K562 (cell line): Measurements from ENCODE around the gene COL4A5. TPM values are rescaled to one million over a fixed set of nuclear protein-coding genes. Genes with fewer than 3 reads are reported as not detected.

Experiments used
- ATAC-seq: fragments of 200-7000 bp; cut with Tn5 transposase; 3 replicates; pipeline ENCODE4 v1.9.1; 2020; ENCODE audit warnings: moderate library complexity
- BruUV-seq: library from RNA; stranded (reverse); fragments of 400-500 nt; replicated peaks from 2 replicates; lab custom pipeline; 2021; lab: Mats Ljungman, UMichigan
- CTCF ChIA-PET: fragments of 300-600 bp; formaldehyde crosslinking; extraction: SDS; loops from one replicate; lab custom pipeline; 2021; ENCODE audit warnings: low intra/inter-chr PET ratio; lab: Yijun Ruan, JAX
- POLR2A ChIA-PET: fragments of 300-600, 350-650 bp; sonication (Branson Sonifier 250); formaldehyde crosslinking; extraction: SDS; loops from one replicate; lab custom pipeline; 2021; ENCODE audit warnings: antibody characterized with exemption, inconsistent platforms; lab: Yijun Ruan, JAX
- DNase-seq, 4 experiments: peaks; one replicate each; pipeline versions ENCODE4 v3.0.0 to v3.0.0-alpha.2; 2011 to 2018; ENCODE audit warnings: low spot score in 3 of 4, mixed read lengths in 3 of 4; ENCODE audit errors: extremely low read depth in 1 of 4
- FAIRE-seq: peaks from 2 replicates; lab custom pipeline; 2011; peaks lifted over from hg19 to GRCh38; lab: Jason Lieb, UNC
- H2AFZ ChIP-seq: 2 replicates; pipeline ENCODE4 v1.6.0; 2011; ENCODE audit warnings: low read depth, low read length, control low read depth, inconsistent platforms
- H3K27ac ChIP-seq: fragments of 200-600 bp; 3 replicates; pipeline ENCODE4 v1.8.0; 2011; ENCODE audit warnings: low read depth, mild to moderate bottlenecking, control low read depth, inconsistent platforms, low read length, moderate library complexity, mixed read lengths; ENCODE audit errors: extremely low read depth
- H3K27me3 ChIP-seq, 2 experiments: fragments of 300-600 bp in 1 of 2; 2 replicates in 1 of 2; 3 replicates in 1 of 2; pipeline versions ENCODE4 v1.6.0 to v1.8.0; 2011; ENCODE audit warnings: inconsistent platforms in 2 of 2, low read length in 2 of 2, mild to moderate bottlenecking in 1 of 2, mixed read lengths in 1 of 2, moderate library complexity in 1 of 2; ENCODE audit not compliant: control insufficient read depth in 2 of 2, insufficient read depth in 2 of 2
- H3K36me3 ChIP-seq: fragments of 300-600 bp; 3 replicates; pipeline ENCODE4 v1.8.0; 2011; ENCODE audit warnings: mild to moderate bottlenecking, low read length, inconsistent platforms; ENCODE audit not compliant: control insufficient read depth, insufficient read depth
- H3K4me1 ChIP-seq, 2 experiments: fragments of 200-600 bp in 1 of 2; replicated peaks in 1 of 2; 2 replicates in 1 of 2; 3 replicates in 1 of 2; pipeline versions ENCODE4 v1.5.1 to v1.8.0; 2011; ENCODE audit warnings: inconsistent platforms in 2 of 2, low read length in 2 of 2, mild to moderate bottlenecking in 1 of 2, mixed read lengths in 1 of 2, moderate library complexity in 1 of 2; ENCODE audit not compliant: control insufficient read depth in 2 of 2, insufficient read depth in 2 of 2
- H3K4me2 ChIP-seq: 2 replicates; pipeline ENCODE4 v1.6.1; 2011; ENCODE audit warnings: low read length, control low read depth, inconsistent platforms, mixed read lengths; ENCODE audit not compliant: insufficient read depth
- H3K4me3 ChIP-seq: fragments of 200-600 bp; sonication (generic), shearing (Covaris generic); 2 replicates; pipeline ENCODE4 v1.5.1; 2016; ENCODE audit warnings: control low read depth, inconsistent platforms
- H3K79me2 ChIP-seq: fragments of 200-600 bp; 3 replicates; pipeline ENCODE4 v1.8.0; 2011; ENCODE audit warnings: low read length, inconsistent platforms; ENCODE audit not compliant: control insufficient read depth, insufficient read depth
- H3K9ac ChIP-seq, 2 experiments: 2 replicates each; pipeline versions ENCODE4 v1.6.0 to v1.6.1; 2011; ENCODE audit warnings: low read depth in 2 of 2, low read length in 2 of 2, control low read depth in 1 of 2, inconsistent platforms in 1 of 2, mild to moderate bottlenecking in 1 of 2, mixed read lengths in 1 of 2; ENCODE audit not compliant: insufficient read depth in 1 of 2
- H3K9me1 ChIP-seq: one replicate; pipeline ENCODE4 v1.6.0; 2011; ENCODE audit warnings: inconsistent platforms, mild to moderate bottlenecking, low read length, moderate library complexity; ENCODE audit not compliant: control insufficient read depth, insufficient read depth
- H3K9me3 ChIP-seq: replicated peaks from 2 replicates; pipeline ENCODE4 v1.5.1; 2011; ENCODE audit warnings: low read depth, low read length, inconsistent platforms; ENCODE audit not compliant: control insufficient read depth, insufficient read depth
- H4K20me1 ChIP-seq: replicated peaks from 2 replicates; pipeline ENCODE4 v1.6.1; 2011; ENCODE audit warnings: low read length, inconsistent platforms, mixed read lengths; ENCODE audit not compliant: control insufficient read depth, insufficient read depth
- ATF7 ChIP-seq: fragments of 450-650 bp; IDR thresholded peaks from 2 replicates; pipeline ENCODE4 v1.7.1; 2014; ENCODE audit warnings: mild to moderate bottlenecking, moderate library complexity
- C11orf30 ChIP-seq: fragments of 450-650 bp; IDR thresholded peaks from 2 replicates; pipeline ENCODE4 v1.6.1; 2016; ENCODE audit warnings: low read depth, mild to moderate bottlenecking
- JUN ChIP-seq, 2 experiments: sonication (generic) in 1 of 2; formaldehyde crosslinking in 1 of 2; IDR thresholded peaks; 2 replicates each; pipeline versions ENCODE4 v1.6.1 to v1.8.0; 2012 to 2022; ENCODE audit warnings: borderline replicate concordance in 2 of 2, mild to moderate bottlenecking in 2 of 2, improper control_type of control experiment in 1 of 2, low read depth in 1 of 2, low read length in 1 of 2, missing genetic modification reagents in 1 of 2
- KLF13 ChIP-seq: fragments of 450-650 bp; IDR thresholded peaks from 2 replicates; pipeline ENCODE4 v1.6.1; 2016; ENCODE audit warnings: missing genetic modification characterization, low read depth, mild to moderate bottlenecking, missing compliant biosample characterization, moderate library complexity, borderline replicate concordance
- NR4A1 ChIP-seq, 2 experiments: fragments of 250-450 bp in 1 of 2; fragments of 450-650 bp in 1 of 2; sonication (Bioruptor Pico) in 1 of 2; IDR thresholded peaks; 2 replicates each; pipeline versions ENCODE4 v1.4.0 to v1.6.1; 2016 to 2020; ENCODE audit warnings: mild to moderate bottlenecking in 2 of 2, missing compliant biosample characterization in 1 of 2, missing genetic modification characterization in 1 of 2, moderate library complexity in 1 of 2
- SFPQ ChIP-seq: fragments of 200-400 bp; formaldehyde crosslinking; IDR thresholded peaks from 2 replicates; pipeline ENCODE4 v1.6.1; 2017; ENCODE audit warnings: mild to moderate bottlenecking, low read depth, low read length, moderate library complexity
- SMARCB1 ChIP-seq: IDR thresholded peaks from 2 replicates; pipeline ENCODE4 v1.6.1; 2011; ENCODE audit warnings: improper control_type of control experiment, low read depth; ENCODE audit not compliant: insufficient read length
- SMARCE1 ChIP-seq: fragments of 450-650 bp; IDR thresholded peaks from 2 replicates; pipeline ENCODE4 v1.7.1; 2016; ENCODE audit warnings: mild to moderate bottlenecking
- USF1 ChIP-seq: sonication (generic); formaldehyde crosslinking; IDR thresholded peaks from 2 replicates; pipeline ENCODE4 v1.9.0; 2022; ENCODE audit warnings: mild to moderate bottlenecking, missing genetic modification reagents
- VEZF1 ChIP-seq: fragments of 200-800 bp; sonication (Bioruptor generic); IDR thresholded peaks from 2 replicates; pipeline ENCODE4 v1.6.1; 2017; ENCODE audit warnings: missing genetic modification characterization, missing compliant biosample characterization
- ZMIZ1 ChIP-seq, 2 experiments: fragments of 150-350 bp in 1 of 2; IDR thresholded peaks; 2 replicates each; pipeline ENCODE4 v1.6.1; 2012 to 2016; ENCODE audit warnings: low read depth in 2 of 2, low read length in 2 of 2, mild to moderate bottlenecking in 1 of 2, moderate library complexity in 1 of 2
- ZNF507 ChIP-seq: conservative IDR thresholded peaks from 2 replicates; pipeline ENCODE4 v1.6.1; 2017; ENCODE audit warnings: missing genetic modification characterization, missing compliant biosample characterization
- ZZZ3 ChIP-seq: fragments of 450-650 bp; IDR thresholded peaks from 2 replicates; pipeline ENCODE4 v1.6.1; 2016; ENCODE audit warnings: antibody characterized with exemption, mild to moderate bottlenecking, moderate library complexity
- WGBS: fragments of 100-300 bp; shearing (Covaris generic); methylation state at CpG from one replicate; pipeline ENCODE4 v1.1.6; 2016; ENCODE audit warnings: low coverage, mixed read lengths; ENCODE audit not compliant: insufficient coverage; ENCODE audit errors: missing lambda C conversion rate; 5-methylcytosine and 5-hydroxymethylcytosine counted together
- in situ Hi-C: fragments of 300-500 bp; cut with MboI; formaldehyde crosslinking; loops from 4 replicates; pipeline ENCODE4 v1.15.0; 2018; ENCODE audit warnings: inconsistent platforms, mixed read lengths
- intact Hi-C: fragments of 100-400 bp; cut with micrococcal nuclease; formaldehyde crosslinking; loops from 2 replicates; pipeline ENCODE4 v1.14.2; 2022
- polyA plus RNA-seq, 8 experiments: library from polyadenylated mRNA; depleted of rRNA in 4 of 8; stranded (reverse) in 5 of 8; unstranded in 3 of 8; fragments of >200 nt; fragmentation: Nextera tagmentation in 2 of 8; fragmentation: Illumina TruSeq in 1 of 8; extraction: Ambion mirVana in 2 of 8; extraction: Trizol in 1 of 8; gene quantifications; 2 replicates each; pipeline versions ENCODE4 v1.2.1 to v1.2.3, GENCODE V29; 2011 to 2014; ENCODE audit warnings: inconsistent platforms in 1 of 8, missing spikeins in 1 of 8
- total RNA-seq, 7 experiments: library from RNA; depleted of rRNA in 6 of 7; stranded (reverse); fragments of >200 nt in 6 of 7; fragmentation: Illumina TruSeq in 2 of 7; extraction: Trizol in 2 of 7; gene quantifications; 2 replicates each; pipeline versions ENCODE4 v1.2.1 to v1.2.3, GENCODE V29; 2011 to 2021; ENCODE audit warnings: low replicate concordance in 1 of 7

Gene COL4A5
- total and polyA plus RNA-seq, 9 of the 15 experiments (the other 6 are each of a cell fraction or from before 2014, with no cell fraction given) = 0.66 to 2.5 (median 1.8) TPM

- Histone ChIP-seq H3K9me1 (no peaks in the 10 kb centered on the region), H3K9ac (no peak overlapping the region)
- no peak for DNase-seq
- CTCF ChIA-PET = no interaction called here
- intact Hi-C loops = no loop called here
- no peak for ATAC-seq
- BruUV-seq = no TSS peak
- TF ChIP-seq SMARCB1 (no peak), ATF7 (no peak), USF1 (CRISPR knock-in tag) (no peak), KLF13 (tag) (no peak), SMARCE1 (no peak), VEZF1 (CRISPR knock-in tag) (no peak), SFPQ (no peak), ZNF507 (tag) (no peak), JUN (IDR thresholded peaks at IDR 0.05; ENCODE audit: borderline replicate concordance, low read depth, low read length) (no peak), JUN (CRISPR knock-in tag; IDR thresholded peaks at IDR 0.05; ENCODE audit: borderline replicate concordance) (no peak), ZZZ3 (no peak), NR4A1 (CRISPR knock-in tag; IDR thresholded peaks at IDR 0.05) (no peak), NR4A1 (tag; IDR thresholded peaks at IDR 0.05) (no peak), ZMIZ1 (IDR thresholded peaks at IDR 0.05; ENCODE audit: low read depth in 2 of 2, low read length in 2 of 2) (no peak), C11orf30 (no peak)
- TF ChIP-seq, all 486 proteins: peak for 0
- H3K27me3 ChIP-seq = no peaks in the 10 kb centered on the region
- no peak for FAIRE-seq
- H3K9me3 ChIP-seq = no peaks in the 10 kb centered on the region
- H3K4me1 ChIP-seq = no peaks in the 10 kb centered on the region
- no peaks in the 10 kb centered on the region for H4K20me1 ChIP-seq
- H3K36me3 ChIP-seq = no peaks in the 10 kb centered on the region
- 13% methylated on average over 1 of the region's 1 CpG for WGBS
- no peak overlapping the region for H3K4me3 ChIP-seq
- no peak overlapping the region for H2AFZ ChIP-seq
- no peak overlapping the region for H3K27ac ChIP-seq
- no peak overlapping the region for H3K4me2 ChIP-seq
- no peaks in the 10 kb centered on the region for H3K79me2 ChIP-seq
- POLR2A ChIA-PET = no interaction called here
- in situ Hi-C loops = no loop called here
Observed at GRCh38 chrX:108666101-108666500, 226.5 kb downstream of the COL4A5 start.
